HG03354 (cell line): ENCODE measurements around the gene PTER.

Experiments used
- ATAC-seq: cut with Tn5 transposase; IDR thresholded peaks from one replicate; pipeline ENCODE4 v1.9.1; 2021; ENCODE audit warnings: mild to moderate bottlenecking; ENCODE audit not compliant: unreplicated experiment, poor library complexity, severe bottlenecking

PTER gene

DNA sequence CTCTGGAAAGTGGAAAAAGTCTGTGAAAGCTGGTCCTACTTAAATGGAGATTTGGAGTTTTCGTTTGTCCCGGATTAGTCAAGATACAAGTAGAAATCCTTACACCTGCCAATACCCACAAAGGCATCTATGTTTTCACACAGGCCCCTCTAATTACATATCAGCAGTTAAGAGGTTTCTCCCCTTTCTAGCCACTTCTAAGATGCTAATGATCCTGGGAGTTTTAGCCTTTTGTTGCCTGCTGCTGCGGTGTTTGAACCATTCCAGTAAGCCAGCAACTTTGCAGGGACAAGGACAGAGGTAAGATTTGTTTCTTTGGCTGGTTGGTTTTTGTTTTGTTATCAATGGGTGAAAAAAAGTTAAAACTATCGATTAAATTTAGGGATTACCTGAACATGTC is 90.6 kb downstream of the PTER start:
- ATAC-seq: no peak

DNA sequence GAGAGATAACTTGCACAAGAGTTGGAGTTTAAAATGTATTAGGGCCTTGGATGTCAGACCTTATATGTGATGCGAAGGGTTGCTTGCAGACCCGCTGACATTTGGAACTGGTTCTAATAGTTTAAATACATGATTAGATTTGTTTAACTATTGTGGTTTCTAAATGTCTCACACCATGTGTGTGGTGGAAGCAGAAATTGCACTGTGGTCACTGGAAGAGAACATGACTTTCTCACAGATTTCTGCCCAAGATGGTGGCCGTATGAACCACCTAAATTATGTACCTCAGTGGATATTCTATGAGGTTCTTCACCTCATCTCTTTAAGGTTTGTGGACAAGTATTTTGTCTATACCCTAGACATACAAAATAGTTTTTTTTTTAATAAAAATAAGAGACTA is 93.0 kb downstream of the PTER start:
- no peak for ATAC-seq

DNA sequence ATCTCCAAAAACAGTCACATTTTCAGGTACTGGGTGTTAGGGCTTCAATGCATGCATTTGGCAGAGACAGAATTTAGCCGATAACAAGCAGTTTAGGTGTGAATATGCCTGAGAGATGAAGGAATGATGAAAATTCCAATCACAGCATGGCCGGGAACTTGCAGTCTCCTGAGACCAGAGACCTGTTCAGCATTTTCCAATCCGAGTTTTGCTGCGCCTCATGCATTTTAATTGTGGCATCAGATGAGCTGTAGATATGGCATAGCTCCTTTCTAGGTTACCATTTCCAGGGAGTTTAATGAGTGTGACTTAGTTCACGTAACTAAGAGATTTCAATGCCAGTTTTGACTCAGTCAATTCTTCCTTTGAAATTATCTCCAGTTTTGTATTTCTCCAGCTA is 99.3 kb downstream of the PTER start:
- no peak for ATAC-seq

DNA sequence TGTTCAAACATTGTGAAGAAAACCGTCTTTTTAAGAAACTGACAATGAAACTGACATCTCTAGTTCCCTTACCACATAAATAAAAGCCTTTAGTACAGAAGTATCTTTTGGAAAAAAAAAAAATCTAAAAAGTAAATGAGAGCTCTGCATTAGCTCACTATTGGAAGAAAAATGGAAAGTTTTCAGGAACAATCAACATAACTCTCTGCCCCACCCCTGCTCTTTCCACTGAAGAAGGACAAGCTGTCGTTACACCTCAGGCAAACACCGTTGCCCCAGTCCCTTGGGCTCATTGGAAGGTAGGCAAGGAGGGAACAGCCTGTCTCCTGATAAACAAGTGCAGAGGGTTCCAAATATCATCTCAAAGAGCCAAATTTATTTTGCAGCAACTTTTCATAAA is 107.3 kb downstream of the PTER start:
- ATAC-seq: no peak

DNA sequence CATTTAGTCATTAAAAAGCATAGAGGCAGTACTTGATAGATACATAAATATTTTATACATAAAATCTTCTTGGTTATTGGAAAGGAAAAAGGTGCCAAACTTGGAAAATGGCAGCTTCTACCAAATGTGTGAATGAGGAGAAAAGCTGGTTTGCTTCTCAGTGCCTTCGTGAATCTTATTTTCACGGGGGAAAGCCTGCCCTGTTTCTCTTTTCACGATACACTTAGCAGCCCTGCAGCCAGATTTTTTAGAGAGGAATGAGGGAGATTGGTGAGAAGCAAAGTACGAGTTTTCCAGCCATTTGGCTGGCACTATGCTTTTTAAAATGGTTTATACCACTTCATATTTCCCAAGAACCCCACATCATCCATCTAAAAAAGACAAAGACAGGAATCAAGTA is 107.8 kb downstream of the PTER start:
- no peak for ATAC-seq

DNA sequence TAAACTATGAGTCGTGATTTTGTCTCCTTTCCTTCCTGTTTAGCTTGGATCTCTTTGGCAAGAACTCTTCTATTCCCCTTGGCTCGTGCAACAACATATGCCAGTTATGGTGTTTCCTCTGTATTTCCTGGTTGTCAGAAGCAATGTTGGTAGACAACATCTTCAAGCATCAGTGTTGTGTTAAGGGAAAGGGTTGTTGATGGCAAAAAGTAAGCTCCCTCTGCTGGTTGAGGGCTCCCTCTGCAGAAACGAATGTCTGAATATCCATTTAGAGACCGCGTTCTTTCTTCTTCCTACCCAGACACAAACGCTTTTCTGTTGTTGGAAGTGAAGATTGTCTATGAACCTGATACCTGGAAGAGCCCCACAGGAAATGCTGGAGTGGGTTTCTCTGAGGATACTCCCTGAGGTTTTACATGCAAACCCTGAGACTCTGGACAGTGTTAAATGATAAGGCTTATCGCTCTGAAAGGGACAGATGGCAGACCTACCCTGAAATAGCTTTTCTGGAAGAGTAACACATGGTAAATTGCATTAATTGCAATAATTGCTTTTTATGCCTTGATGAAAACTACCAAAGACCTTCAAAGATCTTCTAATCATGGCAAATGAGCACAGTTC is 108.4 kb downstream of the PTER start:
- peak; percentile 78 for ATAC-seq

DNA sequence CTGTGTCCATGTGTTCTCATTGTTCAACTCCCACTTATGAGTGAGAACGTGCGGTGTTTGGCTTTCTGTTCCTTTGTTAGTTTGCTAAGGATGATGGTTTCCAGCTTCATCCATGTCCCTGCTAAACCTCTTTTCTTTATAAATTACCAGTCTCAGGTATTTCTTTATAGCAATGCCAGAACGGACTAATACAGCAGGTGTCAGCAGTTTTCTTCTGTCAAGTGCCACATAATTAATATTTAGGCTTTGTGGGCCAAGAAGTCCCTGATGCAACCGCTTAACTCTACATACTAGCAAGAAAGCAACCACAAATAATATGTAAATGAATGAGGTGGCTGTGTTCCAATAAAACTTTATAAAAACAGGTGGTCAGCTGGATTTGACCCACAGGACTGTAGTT is 111.2 kb downstream of the PTER start:
- no peak for ATAC-seq

DNA sequence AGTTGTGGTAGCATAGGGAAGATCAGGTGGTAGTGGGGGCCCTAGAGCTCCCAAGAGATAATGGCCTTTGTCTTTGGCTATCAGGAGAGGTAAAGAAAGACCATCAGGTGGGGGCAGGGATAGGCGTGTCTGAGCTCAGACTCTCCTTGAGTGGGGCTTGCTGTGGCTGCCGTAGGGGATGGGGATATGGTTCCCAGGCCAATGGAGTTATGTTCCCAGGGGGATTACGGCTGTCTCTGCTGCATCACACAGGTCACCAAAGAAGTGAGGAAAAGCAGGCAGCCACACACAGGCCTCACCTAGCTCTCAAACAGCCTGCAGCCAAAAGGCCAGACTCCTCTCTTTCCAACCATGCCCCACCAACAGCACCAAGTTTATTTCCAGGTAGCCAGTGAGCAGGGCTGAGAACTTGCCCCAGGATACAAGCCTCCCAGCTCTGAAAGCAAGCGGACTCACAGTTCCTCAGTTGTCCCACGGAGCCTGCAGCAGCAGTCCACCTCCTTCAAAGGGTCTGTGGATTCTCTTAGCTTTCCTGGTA is 122.5 kb downstream of the PTER start:
- ATAC-seq: no peak

DNA sequence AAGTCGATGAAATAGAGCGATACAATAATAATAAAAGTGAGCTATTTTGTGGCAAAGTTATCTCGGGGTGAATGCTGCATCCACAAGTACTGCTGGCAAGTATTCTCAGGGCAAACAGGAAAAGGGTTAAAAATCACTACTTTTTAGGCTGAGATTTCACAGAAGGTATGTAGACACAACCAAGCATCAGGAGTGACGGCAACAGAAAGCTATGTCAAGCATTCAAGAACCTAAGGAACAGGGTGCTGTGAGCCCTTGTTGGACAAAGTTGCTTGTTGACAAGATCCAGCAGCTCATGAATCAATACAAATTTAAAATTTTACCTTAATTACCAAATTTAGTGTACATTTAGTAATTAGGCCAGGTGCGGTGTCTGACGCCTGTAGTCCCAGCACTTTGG is 126.1 kb downstream of the PTER start:
- no peak for ATAC-seq
